Measurements from ENCODE around the gene PIK3CB.

DNA sequence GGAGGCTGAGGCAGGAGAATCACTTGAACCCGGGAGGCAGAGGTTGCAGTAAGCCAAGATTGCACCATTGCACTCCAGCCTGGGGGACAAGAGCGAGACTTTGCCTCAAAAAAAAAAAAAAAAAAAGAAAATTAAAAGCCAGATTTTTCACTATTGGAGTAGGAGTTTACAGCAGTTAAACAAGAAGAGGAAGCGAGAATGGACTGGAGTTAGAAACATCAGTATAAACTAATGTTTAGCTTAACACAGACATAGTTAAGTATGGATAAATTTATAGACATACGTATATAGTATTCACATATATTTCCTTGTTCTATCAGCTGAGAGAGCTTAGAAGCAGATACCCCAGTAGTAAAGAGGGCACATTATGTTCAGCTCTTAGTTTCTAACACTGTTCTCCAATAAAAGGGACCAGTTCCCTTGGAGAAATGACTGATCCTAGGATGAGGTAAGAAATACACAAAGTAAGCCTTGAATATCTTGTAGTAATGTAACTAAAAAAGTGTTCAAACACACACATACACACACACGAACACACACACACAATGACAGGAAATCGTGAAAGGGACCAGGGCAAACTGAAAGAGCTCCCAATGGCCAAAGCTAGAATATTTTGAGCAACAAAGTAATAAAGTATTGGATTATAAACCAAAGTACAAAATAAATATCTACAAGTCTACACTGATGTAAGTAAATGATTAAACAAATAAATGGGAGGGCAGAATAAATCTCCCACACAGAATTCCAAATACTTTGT, 25.1 kb downstream of the PIK3CB start:
- no peak for TF ChIP-seq POLR2A (IDR thresholded peaks at IDR 0.05)
- TF ChIP-seq, protein P1, sequence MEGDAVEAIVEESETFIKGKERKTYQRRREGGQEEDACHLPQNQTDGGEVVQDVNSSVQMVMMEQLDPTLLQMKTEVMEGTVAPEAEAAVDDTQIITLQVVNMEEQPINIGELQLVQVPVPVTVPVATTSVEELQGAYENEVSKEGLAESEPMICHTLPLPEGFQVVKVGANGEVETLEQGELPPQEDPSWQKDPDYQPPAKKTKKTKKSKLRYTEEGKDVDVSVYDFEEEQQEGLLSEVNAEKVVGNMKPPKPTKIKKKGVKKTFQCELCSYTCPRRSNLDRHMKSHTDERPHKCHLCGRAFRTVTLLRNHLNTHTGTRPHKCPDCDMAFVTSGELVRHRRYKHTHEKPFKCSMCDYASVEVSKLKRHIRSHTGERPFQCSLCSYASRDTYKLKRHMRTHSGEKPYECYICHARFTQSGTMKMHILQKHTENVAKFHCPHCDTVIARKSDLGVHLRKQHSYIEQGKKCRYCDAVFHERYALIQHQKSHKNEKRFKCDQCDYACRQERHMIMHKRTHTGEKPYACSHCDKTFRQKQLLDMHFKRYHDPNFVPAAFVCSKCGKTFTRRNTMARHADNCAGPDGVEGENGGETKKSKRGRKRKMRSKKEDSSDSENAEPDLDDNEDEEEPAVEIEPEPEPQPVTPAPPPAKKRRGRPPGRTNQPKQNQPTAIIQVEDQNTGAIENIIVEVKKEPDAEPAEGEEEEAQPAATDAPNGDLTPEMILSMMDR (IDR thresholded peaks at IDR 0.05): no peak

Measured in thyroid gland (tissue), 4 donors.